ENCODE data around the gene PDCD5.
"Not testable (repeated sequence)": the region's sequence is repeated elsewhere in the genome, so short reads cannot be mapped to it uniquely, and the experiment has no call there.

PDCD5 gene

GRCh38 chr19:32541376-32541775 is 39.6 kb upstream of the PDCD5 start:
- TF ChIP-seq ZNF311 (tag by site-specific recombination; IDR thresholded peaks at IDR 0.05; ENCODE audit: borderline replicate concordance) (peak; percentile 56; the same call in 1 of the 2 replicates), ZNF266 (tag by site-specific recombination; IDR thresholded peaks at IDR 0.05; ENCODE audit: low read depth) (peak; percentile 14; the same call in 1 of the 2 replicates)
- TF ChIP-seq, protein P1, sequence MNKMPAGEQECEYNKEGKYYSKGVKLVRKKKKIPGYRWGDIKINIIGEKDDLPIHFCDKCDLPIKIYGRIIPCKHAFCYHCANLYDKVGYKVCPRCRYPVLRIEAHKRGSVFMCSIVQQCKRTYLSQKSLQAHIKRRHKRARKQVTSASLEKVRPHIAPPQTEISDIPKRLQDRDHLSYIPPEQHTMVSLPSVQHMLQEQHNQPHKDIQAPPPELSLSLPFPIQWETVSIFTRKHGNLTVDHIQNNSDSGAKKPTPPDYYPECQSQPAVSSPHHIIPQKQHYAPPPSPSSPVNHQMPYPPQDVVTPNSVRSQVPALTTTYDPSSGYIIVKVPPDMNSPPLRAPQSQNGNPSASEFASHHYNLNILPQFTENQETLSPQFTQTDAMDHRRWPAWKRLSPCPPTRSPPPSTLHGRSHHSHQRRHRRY (tag by site-specific recombination; IDR thresholded peaks at IDR 0.05), result 0 out of 2 replicates have a peak, but pooled peaks have one; percentile 34
- TF ChIP-seq, protein P2, sequence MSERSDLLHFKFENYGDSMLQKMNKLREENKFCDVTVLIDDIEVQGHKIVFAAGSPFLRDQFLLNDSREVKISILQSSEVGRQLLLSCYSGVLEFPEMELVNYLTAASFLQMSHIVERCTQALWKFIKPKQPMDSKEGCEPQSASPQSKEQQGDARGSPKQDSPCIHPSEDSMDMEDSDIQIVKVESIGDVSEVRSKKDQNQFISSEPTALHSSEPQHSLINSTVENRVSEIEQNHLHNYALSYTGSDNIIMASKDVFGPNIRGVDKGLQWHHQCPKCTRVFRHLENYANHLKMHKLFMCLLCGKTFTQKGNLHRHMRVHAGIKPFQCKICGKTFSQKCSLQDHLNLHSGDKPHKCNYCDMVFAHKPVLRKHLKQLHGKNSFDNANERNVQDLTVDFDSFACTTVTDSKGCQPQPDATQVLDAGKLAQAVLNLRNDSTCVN (tag by site-specific recombination; optimal IDR thresholded peaks at IDR 0.05), result peak; percentile 19
- ChIA-PET POLR2A (interaction anchor here (0.6 kb wide), 1 partner anchor 190 kb away, joined by 5 read pairs; no protein-coding TSS in a partner anchor), CTCF (interaction anchor here (0.8 kb wide), 1 partner anchor 1872 kb away, joined by 5 read pairs; no protein-coding TSS in a partner anchor)
- H3K9me3 ChIP-seq (ENCODE audit: control insufficient read depth, insufficient read depth, low read depth, low read length); H3K4me1 ChIP-seq (ENCODE audit: control insufficient read depth, insufficient read depth, low read length); H3K4me3 ChIP-seq (ENCODE audit: low read depth, low read length); H3K36me3 ChIP-seq (ENCODE audit: control insufficient read depth in 2 of 2, insufficient read depth in 1 of 2, low read length in 2 of 2); H3K27ac ChIP-seq (ENCODE audit: extremely low read depth, low read depth, low read length): not testable (repeated sequence)

- Histone ChIP-seq H3K36me3 (ENCODE audit: control insufficient read depth in 2 of 2, insufficient read depth in 1 of 2, low read length in 2 of 2) (no peaks in the 10 kb centered on the region; a peak in 1 of 3 replicates), H3K4me3 (ENCODE audit: low read depth, low read length) (no peak overlapping the region), H3K4me1 (ENCODE audit: control insufficient read depth, insufficient read depth, low read length) (peaks cover 8% of the 10 kb centered on the region), H3K27ac (ENCODE audit: extremely low read depth, low read depth, low read length) (no peak overlapping the region), H3K9me3 (ENCODE audit: control insufficient read depth, insufficient read depth, low read depth, low read length) (no peaks in the 10 kb centered on the region; the same call in 1 of the 2 replicates)
- ChIA-PET CTCF (no interaction called here), POLR2A (no interaction called here)
- TF ChIP-seq GFI1B (tag by site-specific recombination; IDR thresholded peaks at IDR 0.05), result no peak
- TF ChIP-seq KLF1 (tag by site-specific recombination; IDR thresholded peaks at IDR 0.05), result peak; percentile 84
- TF ChIP-seq PATZ1 (tag by site-specific recombination; IDR thresholded peaks at IDR 0.05), result no peak
These were observed 38.4 kb upstream of the PDCD5 start for GRCh38 chr19:32542477-32543108.

- Histone ChIP-seq H3K4me1 (ENCODE audit: control insufficient read depth, insufficient read depth, low read length) (peaks cover 8% of the 10 kb centered on the region), H3K9me3 (ENCODE audit: control insufficient read depth, insufficient read depth, low read depth, low read length) (no peaks in the 10 kb centered on the region), H3K36me3 (ENCODE audit: control insufficient read depth in 2 of 2, insufficient read depth in 1 of 2, low read length in 2 of 2) (no peaks in the 10 kb centered on the region; a peak in 1 of 3 replicates), H3K27ac (ENCODE audit: extremely low read depth, low read depth, low read length) (no peak overlapping the region), H3K4me3 (ENCODE audit: low read depth, low read length) (no peak overlapping the region)
- ChIA-PET CTCF (interaction anchor here (0.7 kb wide), 2 partner anchors 24 to 27 kb away, joined by 4 to 6 read pairs; no protein-coding TSS in a partner anchor), POLR2A (interaction anchor here (0.7 kb wide), 3 partner anchors 13 to 215 kb away, joined by 3 to 12 read pairs (median 9); no protein-coding TSS in a partner anchor)
- TF ChIP-seq ZNF112 (tag by site-specific recombination; IDR thresholded peaks at IDR 0.05) (no peak), ZNF658 (tag by site-specific recombination; IDR thresholded peaks at IDR 0.05) (no peak), ZNF830 (tag by site-specific recombination; IDR thresholded peaks at IDR 0.05; ENCODE audit: low read depth) (no peak), ZBTB8A (tag by site-specific recombination; IDR thresholded peaks at IDR 0.05) (no peak), ZNF513 (tag by site-specific recombination; IDR thresholded peaks at IDR 0.05) (no peak), ZIC2 (tag by site-specific recombination; IDR thresholded peaks at IDR 0.05) (peak; percentile 66), ZNF335 (tag by site-specific recombination; conservative IDR thresholded peaks at IDR 0.05) (0 out of 2 replicates have a peak, but pooled peaks have one; percentile 36), KLF9 (tag by site-specific recombination; IDR thresholded peaks at IDR 0.05; ENCODE audit: low read depth) (no peak), ZNF140 (tag by site-specific recombination; IDR thresholded peaks at IDR 0.05) (no peak), ZBTB7A (tag by site-specific recombination; IDR thresholded peaks at IDR 0.05; ENCODE audit: low read depth) (no peak)
- TF ChIP-seq, protein P3, sequence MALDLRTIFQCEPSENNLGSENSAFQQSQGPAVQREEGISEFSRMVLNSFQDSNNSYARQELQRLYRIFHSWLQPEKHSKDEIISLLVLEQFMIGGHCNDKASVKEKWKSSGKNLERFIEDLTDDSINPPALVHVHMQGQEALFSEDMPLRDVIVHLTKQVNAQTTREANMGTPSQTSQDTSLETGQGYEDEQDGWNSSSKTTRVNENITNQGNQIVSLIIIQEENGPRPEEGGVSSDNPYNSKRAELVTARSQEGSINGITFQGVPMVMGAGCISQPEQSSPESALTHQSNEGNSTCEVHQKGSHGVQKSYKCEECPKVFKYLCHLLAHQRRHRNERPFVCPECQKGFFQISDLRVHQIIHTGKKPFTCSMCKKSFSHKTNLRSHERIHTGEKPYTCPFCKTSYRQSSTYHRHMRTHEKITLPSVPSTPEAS (tag by site-specific recombination; IDR thresholded peaks at IDR 0.05), result no peak
- TF ChIP-seq, protein P4, sequence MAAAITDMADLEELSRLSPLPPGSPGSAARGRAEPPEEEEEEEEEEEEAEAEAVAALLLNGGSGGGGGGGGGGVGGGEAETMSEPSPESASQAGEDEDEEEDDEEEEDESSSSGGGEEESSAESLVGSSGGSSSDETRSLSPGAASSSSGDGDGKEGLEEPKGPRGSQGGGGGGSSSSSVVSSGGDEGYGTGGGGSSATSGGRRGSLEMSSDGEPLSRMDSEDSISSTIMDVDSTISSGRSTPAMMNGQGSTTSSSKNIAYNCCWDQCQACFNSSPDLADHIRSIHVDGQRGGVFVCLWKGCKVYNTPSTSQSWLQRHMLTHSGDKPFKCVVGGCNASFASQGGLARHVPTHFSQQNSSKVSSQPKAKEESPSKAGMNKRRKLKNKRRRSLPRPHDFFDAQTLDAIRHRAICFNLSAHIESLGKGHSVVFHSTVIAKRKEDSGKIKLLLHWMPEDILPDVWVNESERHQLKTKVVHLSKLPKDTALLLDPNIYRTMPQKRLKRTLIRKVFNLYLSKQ (tag by site-specific recombination; IDR thresholded peaks at IDR 0.05; ENCODE audit: borderline replicate concordance), result no peak
These were observed 37.7 kb upstream of the PDCD5 start for GRCh38 chr19:32543115-32543900.
